NB4 (cell line): ENCODE measurements around the gene CDHR4.

Experiments used
- DNase-seq: peaks from one replicate; pipeline ENCODE4 v3.0.0; 2010; ENCODE audit warnings: low read depth
- H3K4me3 ChIP-seq: one replicate; pipeline ENCODE4 v1.5.1; 2011; ENCODE audit warnings: mild to moderate bottlenecking, low read depth, low read length, moderate library complexity
- MYC ChIP-seq: IDR thresholded peaks from 2 replicates; pipeline ENCODE4 v1.6.1; 2011; ENCODE audit warnings: low read depth, low read length
- POLR2A ChIP-seq: IDR thresholded peaks from 2 replicates; pipeline ENCODE4 v1.6.1; 2011; ENCODE audit warnings: mild to moderate bottlenecking; ENCODE audit not compliant: insufficient read length; ENCODE audit errors: extremely low read depth
- TF ChIP-seq, protein P1 (sequence below): IDR thresholded peaks from one replicate; pipeline ENCODE4 v1.5.1; 2012; ENCODE audit warnings: low read depth, low read length
- TF ChIP-seq, protein P2 (sequence below): IDR thresholded peaks from 2 replicates; pipeline ENCODE4 v1.6.1; 2011; ENCODE audit warnings: low read depth, low read length

Gene CDHR4, protein sequence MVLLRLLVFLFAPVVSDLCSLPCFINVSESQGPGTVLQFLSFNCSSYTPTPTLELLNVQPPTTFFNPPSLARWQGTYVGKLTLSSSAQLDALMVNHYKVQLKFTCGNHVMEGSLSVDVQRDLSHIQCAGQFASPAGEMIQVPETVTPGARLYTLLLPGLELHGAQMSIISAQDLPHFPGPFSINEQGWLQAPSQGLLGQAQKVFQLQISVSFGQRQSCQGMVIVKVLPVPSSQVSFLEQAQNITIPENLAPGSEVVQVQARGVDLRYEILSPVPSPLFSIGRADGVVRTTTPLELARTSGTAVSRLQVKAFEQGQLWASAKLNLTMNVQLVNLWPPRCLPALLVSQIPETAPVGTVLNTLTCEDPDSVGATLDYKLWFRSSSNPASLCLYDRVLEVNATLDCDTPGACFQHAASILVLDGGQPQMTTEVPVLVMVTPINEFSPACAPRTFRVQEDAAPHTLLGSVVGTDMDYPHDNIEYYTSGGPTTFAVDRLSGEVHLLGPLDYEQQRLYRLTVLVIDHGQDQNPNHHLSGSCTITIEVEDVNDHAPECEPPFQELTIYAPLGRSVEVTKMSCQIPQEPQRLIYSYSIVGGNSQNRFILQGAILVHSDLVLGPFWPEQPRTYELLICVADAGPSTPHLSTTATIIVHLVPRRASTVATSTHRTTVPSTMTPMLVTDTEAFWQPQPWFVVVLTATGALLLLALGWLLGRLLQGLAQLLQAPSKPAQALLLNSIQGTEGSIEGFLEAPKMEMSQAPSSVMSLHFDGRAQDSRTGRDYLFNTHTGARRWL

DNA sequence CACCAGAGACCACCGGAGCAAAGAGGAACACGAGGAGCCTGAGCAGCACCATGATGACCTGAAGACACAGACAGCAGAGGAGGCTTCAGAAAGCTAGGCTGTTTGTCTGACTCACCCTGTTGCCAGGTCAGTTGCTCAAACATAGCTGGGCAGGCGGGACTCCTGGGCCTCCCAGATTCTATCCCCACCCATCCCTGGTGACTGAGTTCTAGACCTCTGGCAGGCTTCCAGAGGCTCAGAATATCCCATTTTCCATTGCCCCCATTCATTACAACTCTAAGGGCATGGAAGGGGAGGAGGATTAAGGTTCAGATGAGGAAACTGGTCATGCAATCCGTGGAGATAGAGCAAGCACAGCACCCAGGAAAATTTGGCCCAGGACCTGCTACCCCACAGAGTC, at the start of gene CDHR4:
TSS of gene CDHR4 (minus strand) at position 113 of the 400 bp plus-strand sequence. CDS start at position 52, 61 bp downstream.
- TF ChIP-seq, protein P1, sequence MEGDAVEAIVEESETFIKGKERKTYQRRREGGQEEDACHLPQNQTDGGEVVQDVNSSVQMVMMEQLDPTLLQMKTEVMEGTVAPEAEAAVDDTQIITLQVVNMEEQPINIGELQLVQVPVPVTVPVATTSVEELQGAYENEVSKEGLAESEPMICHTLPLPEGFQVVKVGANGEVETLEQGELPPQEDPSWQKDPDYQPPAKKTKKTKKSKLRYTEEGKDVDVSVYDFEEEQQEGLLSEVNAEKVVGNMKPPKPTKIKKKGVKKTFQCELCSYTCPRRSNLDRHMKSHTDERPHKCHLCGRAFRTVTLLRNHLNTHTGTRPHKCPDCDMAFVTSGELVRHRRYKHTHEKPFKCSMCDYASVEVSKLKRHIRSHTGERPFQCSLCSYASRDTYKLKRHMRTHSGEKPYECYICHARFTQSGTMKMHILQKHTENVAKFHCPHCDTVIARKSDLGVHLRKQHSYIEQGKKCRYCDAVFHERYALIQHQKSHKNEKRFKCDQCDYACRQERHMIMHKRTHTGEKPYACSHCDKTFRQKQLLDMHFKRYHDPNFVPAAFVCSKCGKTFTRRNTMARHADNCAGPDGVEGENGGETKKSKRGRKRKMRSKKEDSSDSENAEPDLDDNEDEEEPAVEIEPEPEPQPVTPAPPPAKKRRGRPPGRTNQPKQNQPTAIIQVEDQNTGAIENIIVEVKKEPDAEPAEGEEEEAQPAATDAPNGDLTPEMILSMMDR = no peak
- TF ChIP-seq POLR2A = no peak
- TF ChIP-seq, protein P2, sequence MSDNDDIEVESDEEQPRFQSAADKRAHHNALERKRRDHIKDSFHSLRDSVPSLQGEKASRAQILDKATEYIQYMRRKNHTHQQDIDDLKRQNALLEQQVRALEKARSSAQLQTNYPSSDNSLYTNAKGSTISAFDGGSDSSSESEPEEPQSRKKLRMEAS = no peak
- no peak for TF ChIP-seq MYC
- H3K4me3 ChIP-seq = no peak within 1 kb of the TSS
- DNase-seq = peak; percentile 57

DNA sequence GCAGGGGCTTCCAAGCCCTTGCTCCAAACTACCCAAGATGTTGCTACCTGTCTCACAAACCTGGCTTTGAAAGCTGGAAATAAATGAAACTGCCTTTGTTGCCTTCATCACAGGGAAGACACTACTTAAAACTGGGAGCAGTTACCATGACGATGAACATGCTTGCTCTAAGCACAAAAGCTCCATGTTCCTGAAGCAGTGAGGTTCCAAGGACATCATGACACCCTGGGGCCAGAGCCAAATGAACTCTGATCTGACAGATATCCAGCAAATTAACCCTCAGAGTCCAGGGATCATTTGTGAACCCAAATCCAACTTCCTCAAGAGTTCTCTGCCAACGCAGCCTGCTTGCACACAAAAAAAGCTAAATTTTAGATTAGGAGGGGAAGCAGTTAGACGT, 46.0 kb upstream of the CDHR4 start:
- H3K4me3 ChIP-seq = no peak overlapping the region
- TF ChIP-seq POLR2A = no peak
- TF ChIP-seq, protein P1 = no peak
- TF ChIP-seq, protein P2 = no peak
- TF ChIP-seq MYC = no peak
- DNase-seq = no peak

DNA sequence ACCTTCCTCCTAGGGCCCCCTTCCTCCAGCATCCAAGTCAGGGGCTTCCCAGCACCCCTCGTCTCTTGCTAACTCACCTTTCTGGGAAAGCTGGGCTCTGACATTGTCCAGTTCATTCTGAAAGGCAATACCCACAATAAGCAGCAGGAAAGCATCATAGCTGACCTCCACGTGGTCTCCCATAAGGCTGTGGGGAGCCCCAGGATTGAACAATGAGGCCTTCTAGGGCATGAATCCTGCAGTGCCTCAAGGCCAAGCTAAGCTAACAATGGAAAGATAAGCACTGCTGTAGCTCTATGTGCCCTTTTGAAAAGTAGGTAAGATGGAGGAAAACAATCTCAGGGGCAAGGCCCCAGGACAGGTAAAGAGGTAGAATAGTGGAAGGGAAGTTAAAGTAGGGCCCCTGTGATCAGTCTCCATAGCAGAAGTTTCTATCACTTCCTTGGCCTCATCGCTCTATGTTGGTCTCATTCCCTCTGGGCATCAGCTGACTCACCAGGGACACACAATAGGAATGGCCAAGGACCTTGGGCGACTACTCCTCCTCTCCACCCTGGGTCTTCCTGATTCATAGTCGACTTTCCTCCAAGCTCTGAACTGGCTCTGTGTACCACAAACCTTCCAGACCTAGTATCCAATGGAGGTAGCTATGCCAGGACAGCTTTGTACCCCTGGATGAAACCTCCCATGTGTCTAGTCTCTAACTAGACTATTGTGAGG, 45.0 kb upstream of the CDHR4 start:
- DNase-seq = no peak
- no peak for TF ChIP-seq POLR2A
- TF ChIP-seq, protein P2 = no peak
- TF ChIP-seq MYC = no peak
- TF ChIP-seq, protein P1 = no peak

DNA sequence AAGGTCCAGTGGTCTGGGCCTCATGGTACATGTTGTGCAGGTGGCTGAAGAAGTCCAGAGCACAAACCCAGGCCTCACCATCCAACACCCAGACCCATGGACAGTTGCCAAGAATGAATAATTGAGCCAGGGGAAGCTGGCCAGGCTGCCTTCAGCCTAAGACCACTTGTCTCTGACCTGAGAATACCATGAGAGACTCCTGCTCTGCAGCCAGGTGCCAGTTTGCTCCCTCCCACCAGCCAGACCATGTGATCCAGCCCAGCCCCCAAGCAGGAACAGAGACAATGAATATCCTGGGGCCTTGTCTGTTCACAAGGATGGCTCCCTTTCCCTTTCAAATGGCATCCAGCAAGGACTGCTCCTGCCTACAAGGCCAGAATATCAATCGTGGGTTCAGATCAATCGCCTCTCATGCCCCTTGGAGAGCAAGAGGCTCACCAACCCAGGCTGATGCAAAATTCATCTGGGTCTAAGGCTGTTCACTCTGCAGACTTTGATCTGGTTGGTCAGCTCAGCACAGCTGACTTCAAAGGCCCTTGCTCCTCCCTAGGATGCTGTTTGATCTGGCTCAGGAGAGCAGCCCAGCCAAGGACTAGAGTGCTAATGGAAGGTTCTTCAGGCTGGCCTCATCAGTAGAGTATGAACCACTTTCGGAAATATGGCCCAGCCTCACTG, 43.3 kb upstream of the CDHR4 start:
- DNase-seq = no peak
- TF ChIP-seq MYC = no peak
- TF ChIP-seq, protein P2 = no peak
- TF ChIP-seq, protein P1 = no peak
- no peak for TF ChIP-seq POLR2A
- H3K4me3 ChIP-seq = no peak overlapping the region

More for the DNA sequence above, 45.0 kb upstream of the CDHR4 start:
- no peak overlapping the region for H3K4me3 ChIP-seq

DNA sequence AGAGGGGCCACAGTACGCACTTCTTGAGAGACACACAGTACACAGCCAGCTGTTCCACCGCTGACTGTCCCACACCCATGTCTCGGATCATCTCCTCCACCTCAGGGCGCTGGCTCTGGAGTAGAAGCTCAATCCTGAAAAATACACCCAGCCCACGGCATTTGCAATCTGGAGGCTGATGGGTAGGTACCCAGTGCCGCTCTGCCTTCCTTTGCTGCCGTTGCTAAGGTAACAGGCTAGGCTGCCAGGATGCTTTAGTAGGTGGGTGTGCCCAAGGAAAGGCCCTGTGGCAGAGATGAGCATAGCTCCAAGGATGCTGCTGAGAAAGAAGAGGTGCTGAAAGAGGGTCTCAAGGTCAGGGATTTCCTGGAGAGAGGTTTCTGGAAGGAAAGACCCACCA, 42.1 kb upstream of the CDHR4 start:
- TF ChIP-seq, protein P1 = no peak
- TF ChIP-seq, protein P2 = no peak
- TF ChIP-seq MYC = no peak
- no peak for TF ChIP-seq POLR2A
- DNase-seq = no peak
- H3K4me3 ChIP-seq = no peak overlapping the region
